OCI-LY1 (cell line): ENCODE measurements around the gene SPOP.

Source experiments
- EZH2 ChIP-seq: fragments of 200-600 bp; sonication (generic), shearing (Covaris generic); IDR thresholded peaks from 2 replicates; pipeline ENCODE4 v1.8.0; 2017; ENCODE audit warnings: borderline replicate concordance, mixed run types, mild to moderate bottlenecking, antibody characterized with exemption, low read length, moderate library complexity, mixed read lengths
- TF ChIP-seq, protein P1 (sequence below): fragments of 200-600 bp; sonication (generic), shearing (Covaris generic); IDR thresholded peaks from 2 replicates; pipeline ENCODE4 v1.5.1; 2017; ENCODE audit warnings: mild to moderate bottlenecking, antibody characterized with exemption, low read length, moderate library complexity, mixed read lengths

DNA sequence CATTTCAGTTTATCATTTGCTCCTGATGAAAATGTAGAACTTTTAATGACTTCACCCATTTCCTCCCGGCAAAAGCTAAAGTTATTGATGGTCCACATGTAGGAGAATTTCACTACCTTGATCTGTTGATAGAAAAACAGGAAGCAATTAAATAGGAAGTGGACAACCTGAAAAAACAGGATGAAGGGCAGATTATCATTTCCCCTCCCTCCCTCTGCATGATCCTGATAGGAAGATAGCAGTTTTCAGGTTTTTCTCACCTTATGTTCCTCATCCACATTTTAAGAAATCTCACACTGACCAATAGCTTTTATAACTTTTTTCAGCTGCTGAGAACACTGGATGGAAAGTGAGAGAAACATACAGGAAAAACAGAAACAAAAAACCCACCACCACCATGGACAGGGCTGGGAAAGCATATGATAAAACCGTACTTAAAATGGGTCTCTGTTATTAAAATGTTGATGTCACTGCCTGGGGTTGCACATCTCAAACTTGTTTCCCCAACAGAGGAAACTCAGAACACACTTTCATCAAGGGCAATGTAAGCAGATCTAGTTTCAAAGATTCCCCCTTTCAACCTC is 55.9 kb downstream of the SPOP start:
- no peak for TF ChIP-seq EZH2
- TF ChIP-seq, protein P1, sequence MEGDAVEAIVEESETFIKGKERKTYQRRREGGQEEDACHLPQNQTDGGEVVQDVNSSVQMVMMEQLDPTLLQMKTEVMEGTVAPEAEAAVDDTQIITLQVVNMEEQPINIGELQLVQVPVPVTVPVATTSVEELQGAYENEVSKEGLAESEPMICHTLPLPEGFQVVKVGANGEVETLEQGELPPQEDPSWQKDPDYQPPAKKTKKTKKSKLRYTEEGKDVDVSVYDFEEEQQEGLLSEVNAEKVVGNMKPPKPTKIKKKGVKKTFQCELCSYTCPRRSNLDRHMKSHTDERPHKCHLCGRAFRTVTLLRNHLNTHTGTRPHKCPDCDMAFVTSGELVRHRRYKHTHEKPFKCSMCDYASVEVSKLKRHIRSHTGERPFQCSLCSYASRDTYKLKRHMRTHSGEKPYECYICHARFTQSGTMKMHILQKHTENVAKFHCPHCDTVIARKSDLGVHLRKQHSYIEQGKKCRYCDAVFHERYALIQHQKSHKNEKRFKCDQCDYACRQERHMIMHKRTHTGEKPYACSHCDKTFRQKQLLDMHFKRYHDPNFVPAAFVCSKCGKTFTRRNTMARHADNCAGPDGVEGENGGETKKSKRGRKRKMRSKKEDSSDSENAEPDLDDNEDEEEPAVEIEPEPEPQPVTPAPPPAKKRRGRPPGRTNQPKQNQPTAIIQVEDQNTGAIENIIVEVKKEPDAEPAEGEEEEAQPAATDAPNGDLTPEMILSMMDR: no peak
